Kidney glomerular epithelial cell (primary cell): ENCODE results near the gene SLC25A52.
"Not testable (repeated sequence)": the region's sequence is repeated elsewhere in the genome, so short reads cannot be mapped to it uniquely, and the experiment has no call there.

ENCODE experiments used
- DNase-seq: peaks from one replicate; lab custom pipeline; 2025; lab: John Stamatoyannopoulos, UW

SLC25A52 gene

DNA sequence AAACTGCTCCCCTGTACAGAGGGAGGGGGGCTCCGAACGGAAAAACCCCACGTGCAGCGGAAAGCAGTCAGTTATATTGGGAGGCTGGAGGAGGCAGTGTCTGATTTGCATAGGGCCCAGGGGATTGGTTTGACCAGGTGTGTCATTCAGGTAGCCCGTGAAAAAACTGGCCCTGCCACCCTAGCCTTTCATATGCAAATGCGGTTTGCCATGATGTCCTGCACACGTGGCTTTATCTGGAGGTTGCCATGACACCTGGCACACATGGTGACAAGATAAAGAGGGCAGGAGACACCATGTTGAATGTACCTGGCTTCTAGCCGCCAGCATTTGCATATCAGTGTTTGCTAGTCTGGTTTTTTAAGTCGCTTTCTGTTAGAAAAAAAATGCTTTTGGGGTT, 20.5 kb downstream of the SLC25A52 start:
- DNase-seq, result no peak

DNA sequence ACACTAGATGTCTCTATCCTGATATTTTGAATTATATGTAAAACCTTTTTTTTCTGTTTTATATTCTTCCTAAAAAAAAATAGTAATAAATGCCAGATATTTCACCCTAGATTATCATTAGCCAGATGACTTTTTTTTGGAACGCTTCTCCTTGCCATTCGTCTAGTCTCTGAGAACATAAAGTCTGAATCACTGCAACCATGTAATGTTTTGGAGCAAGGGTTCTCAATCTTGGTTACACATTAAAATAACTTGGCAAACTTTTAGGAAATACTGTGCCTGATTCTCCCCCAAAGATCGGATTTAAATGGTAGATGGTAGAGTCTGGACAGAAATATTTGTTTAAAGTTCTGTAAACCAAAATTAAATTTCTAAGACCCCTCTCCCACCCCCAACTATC, 21.0 kb downstream of the SLC25A52 start:
- no peak for DNase-seq

DNA sequence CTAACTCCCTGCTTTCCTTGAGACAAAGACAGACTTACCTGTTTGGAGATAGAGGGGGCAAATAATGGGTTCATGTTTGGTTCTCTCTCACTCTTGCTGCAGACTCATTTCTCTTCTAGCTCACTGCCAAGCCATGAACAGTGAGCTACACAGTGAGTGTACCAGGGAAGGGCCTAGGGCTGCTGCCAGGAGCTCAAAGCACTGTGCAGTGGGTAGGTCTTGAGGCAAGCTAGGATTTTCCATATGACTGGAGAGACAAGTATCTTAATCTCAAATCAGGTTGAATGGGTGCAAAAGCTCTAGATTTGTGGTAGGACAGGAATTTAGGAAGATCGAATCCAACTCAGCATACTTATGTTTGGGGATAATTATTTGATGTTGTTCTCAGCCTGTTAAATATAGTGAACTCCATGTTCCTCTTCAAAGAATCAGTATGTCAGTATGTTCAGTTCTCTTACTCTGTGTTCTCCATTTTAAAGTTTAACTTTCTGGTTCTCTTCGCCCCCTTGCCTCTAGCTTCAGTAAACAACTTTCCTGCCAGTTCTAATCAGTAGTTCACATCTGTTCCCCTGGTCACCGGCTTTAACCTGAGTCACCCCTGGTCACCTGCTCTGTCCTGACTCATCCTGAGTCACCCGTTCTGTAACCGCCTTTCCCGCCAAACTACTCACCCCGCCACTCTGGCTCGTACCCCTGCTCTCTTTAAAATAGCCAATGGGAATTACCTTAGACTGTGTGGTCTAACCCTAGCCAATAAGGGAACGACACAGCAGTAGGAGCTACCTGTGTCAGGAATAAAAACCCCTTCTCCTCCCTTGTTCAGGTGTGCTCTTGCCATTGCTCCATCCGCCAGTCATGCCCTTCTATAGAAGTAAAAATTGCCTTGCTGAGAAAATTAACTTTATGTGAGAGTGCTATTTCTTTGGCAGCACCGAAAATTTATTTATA, 21.9 kb downstream of the SLC25A52 start:
- no peak for DNase-seq

DNA sequence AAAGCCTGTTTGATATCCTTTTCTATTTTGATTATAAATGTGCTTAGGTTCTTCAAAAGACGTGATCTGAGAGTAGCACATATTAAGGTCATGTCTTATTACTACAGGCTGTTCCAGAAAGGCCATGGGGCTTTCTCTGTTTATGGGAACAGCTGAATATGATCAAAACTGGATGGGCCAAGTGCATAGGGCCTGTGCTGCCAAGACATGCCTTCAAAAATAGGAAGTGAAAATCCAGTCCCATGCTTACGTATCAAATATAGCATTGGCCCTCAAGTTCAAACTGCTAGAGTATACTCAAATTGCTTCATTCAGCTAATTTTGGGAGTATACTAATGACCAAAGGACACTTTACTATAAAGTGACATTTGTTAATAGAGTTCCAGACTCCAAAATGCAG, 24.1 kb downstream of the SLC25A52 start:
- no peak for DNase-seq

DNA sequence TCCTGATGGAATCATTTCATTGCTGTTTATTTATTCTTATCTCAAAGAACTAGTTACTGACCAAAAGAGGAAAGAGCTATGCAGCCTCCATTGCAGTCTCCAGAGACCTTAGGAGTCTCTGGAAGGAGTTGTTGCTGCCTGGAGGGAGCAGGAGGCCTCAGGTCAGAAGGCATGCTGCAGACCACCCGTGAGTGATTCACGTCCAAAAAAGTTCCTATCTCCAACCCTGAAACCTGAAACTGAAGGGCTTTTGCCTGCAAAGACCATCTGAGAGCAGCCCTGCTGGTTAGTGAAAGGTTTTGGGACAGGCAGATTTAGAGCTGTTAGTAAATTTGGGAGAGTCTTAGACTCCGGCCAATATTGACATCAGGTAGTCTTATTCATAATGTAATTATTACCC, 29.1 kb downstream of the SLC25A52 start:
- no peak for DNase-seq

DNA sequence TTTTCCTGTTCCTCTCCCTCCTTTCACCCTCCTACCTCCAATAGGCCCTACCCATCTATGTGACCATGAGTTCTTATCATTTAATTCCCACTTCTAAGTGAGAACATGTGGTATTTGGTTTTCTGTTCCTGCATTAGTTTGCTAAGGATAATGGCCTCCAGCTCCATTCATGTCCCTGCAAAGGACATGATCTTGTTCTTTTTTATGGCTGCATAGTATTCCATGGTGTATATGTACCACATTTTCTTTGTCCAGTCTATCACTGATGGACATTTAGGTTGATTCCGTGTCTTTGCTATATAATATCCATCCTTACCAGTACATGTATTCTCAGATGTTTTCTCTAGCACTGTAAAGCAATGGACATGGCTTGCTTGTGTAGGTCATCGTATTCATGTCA, 31.5 kb downstream of the SLC25A52 start:
- not testable (repeated sequence) for DNase-seq

DNA sequence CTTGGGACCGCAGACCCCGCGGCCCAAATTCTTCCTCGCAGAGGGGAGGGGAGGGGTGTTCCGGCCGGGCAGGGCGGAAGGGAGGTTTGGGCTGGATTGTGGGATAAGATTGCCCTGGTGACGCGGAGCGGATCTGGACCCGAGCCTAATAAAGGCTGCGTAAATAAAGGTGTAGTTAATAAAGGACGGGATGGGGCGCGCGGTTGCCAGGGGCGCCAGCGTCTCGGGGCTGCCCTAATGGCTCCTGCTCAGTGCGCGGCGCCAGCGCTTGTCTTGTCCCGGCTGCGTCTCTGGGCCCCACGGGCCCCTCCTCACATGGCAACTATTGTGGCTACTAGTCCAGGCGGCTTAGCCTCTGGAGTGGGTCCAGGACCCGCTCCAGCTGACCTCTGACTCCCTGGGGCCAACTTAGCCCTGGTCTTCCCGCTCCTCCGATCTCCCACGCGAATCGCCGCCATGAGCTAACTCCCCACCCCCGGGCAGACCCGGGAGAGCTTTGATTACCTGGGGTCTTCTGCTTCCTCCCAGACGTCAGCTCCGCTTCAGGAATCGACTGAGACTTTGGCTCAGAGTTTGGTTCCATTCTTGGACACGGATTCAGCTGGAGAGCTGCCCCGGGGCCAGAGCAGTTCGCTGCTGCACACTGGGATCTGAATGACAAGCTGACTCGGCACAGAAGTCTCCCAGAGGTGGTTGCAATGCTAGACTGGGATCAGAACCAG, 36.5 kb downstream of the SLC25A52 start:
- DNase-seq, result no peak

DNA sequence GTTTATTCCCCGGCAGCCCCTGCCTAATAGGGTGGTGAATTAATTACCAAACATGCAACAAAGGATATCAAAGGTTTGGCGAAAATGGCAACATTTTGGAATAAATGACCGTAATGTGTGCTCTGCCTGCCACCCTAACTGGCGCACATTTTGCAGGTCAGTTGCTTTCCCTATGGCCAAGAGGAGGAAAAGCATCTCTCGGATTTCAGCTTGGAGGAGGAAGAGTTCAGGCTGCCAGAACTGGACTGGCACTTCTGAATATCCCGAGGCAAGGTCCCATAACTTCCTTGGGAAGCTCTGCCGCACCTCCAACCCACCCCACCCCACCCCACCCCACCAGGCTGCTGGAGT, 37.1 kb downstream of the SLC25A52 start:
- DNase-seq, result no peak

DNA sequence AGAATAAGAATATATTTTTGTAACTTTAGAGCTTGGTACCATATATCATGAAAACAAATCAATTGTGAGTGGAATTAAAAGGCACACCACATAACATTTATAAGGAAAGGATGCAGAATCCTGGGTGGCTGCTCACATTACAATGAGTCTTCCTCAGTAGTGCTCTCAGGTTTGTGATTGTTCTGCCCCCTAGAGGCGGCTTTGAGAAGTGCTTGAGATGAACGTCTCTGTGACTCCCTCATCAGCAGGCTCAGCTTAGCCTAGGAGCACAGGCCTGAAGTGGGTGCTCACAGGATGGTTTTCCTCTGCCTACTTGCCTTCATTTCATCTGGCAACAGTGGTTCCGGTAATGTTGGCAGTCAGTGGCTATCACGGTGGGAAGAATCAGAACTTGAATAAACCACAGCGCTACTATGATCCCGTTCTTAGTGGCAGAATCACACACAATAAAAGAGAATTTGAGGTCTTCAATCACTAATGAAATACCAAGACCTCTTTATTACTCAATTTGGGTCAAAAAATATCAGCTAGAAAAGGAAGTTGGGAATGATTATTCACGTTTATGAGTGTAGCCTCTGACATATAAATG, 38.2 kb downstream of the SLC25A52 start:
- DNase-seq, result peak; percentile 72

DNA sequence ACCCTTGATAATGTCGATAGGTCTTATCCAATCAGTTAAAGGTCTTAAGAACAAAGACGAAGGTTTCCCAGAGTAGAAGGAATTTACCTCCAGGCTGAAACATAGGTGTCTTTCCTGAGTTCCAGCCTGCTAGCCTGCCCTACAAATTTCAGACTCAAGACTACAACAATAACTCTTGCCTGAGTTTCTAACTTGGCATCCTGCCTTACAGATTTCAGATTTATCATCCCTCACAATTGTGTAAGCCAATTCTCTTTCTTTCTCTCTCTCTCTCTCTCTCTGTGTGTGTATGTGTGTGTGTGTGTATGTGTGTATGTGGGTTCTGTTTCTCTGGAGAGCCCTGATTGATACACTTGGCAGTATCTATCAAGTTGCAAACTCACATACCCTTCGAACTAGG, 39.1 kb downstream of the SLC25A52 start:
- DNase-seq, result no peak

DNA sequence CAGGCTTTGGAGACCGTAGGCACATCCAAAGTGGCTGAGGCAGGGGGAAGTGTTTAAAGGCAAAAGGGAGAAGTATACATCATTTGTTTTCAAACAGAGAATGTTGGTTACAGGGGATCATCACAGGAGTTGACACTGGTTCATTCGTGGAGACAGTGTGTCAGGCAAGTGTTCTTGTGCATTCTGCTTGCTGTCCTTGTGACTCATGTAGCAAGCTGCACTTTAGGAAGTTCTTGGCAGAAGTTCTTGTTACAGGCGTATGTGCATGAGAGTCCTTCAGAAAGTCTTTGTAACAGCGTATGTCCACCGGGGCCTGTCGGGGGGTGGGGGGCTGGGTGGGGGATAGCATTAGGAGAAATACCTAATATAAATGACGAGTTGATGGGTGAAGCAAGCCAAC, 39.8 kb downstream of the SLC25A52 start:
- DNase-seq, result no peak

DNA sequence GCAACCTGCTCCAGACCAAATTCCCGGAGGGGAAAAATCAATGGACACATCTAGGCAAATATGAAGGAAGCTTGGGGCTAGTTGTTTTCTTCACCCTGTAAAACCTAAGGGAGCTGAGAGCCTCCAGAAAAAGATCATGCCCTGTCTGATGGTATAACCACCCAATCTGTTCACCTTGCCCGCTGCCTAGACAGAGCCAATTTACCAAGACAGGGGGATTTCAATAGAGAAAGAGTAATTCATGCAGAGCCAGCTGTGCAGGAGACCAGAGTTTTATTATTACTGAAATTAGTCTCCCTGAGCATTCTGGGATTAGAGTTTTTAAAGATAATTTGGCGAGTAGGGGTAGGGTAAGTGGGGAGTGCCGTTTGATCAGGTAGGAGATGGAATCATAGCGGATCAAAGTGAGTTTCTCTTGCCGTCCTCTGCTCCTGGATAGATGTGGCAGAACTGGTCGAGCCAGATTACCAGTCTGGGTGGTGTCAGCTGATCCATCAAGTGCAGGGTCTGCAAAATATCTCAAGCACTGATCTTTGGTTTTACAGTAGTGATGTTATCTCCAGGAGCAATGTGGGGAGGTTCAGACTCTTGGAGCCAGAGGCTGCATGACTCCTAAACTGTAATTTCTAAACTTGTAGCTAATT, 41.2 kb downstream of the SLC25A52 start:
- no peak for DNase-seq

DNA sequence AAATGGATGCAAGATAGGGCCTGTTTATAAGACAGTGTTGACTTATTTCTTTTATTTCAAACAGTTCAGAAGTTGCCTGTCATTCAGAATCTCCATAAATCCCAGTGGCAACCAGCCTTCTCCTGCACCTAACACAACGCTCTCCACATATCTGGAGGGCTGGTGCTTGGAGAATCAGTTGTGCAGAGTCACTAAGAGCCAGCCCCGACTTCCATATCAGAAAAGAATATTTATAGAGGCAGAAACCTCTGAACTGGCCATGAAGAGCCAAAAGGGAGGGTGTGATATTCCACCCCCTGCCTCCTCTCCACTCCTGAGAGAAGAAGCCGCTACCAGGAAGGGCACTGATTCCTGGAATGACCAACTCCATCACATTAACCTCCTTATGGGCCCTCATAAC, 42.3 kb downstream of the SLC25A52 start:
- DNase-seq, result no peak

DNA sequence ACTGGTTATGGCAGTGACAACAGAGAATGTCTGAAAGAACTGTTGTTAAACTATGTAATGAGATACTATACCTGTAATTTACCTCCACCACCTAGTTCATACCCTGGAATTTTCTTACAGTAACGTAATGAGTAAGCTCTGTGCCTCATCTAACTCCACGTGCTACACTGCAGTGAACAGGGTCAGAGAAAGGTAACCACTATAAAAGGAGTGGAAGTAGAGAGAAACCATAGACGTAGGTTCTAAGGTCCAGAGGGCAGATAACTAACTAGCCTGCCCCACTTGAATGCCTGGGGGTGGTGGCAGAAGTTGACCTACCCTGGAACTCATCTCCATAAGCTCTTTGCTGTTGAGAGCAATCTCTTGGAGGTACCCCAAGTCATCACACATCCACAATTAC, 44.3 kb downstream of the SLC25A52 start:
- DNase-seq, result no peak

DNA sequence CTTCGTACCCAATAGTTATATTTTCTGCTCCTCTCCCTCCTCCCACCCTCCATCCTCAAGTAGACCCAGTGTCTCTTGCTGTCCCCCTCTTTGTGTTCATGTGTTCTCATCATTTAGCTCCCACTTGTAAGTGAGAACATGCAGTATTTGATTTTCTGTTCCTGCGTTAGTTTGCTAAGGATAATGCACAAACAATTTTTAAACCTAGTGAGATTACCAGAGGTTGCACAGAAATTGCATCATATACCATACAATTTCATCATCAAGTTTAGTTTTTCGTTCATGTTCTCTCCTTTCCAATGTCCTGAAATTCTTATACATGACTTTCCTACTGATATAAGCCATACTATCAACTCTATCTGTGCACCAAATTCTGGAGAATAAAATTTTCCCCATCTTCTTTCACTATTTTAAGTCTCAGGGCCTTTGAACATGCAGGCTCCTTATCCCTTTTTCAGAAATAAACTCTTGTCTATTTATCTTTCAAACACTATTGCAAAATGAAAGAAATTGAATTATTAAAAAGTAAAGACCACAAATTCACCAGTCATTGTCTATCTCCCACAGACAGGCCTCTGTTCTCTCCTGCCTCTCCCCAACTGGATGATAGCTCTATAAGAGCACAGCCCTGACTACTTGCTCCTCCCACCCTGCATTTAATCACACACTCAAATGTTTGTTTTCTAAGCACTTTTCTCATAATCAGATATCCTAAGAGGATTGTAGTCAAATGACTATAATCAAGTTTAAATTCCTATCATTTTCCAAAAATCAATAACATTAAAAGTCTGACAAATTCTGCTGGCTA, 49.1 kb downstream of the SLC25A52 start:
- no peak for DNase-seq

DNA sequence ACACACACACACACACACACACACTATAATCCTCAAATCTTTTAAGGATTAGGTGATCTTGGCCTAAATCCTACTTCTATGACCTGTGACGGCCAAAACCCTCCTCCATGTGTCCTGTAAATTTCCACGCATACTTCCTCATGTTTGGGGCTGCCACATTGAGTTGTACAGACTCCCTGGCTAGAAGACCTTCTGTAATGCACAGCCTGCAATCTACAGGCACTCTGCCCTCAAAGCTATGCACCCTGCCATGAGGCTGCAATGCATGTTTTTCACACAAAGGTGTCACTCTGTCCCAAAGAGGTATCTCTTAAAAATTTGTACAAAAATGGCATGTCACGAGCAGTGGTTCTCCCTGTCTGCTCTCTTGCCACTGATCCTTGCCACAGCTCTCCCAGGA, 49.9 kb downstream of the SLC25A52 start:
- DNase-seq, result no peak
